ENCODE results near the gene FOXE1.

FOXE1 gene

GRCh38 chr9:97873882-97874281 lies 20.9 kb downstream of the FOXE1 start:
- TF ChIP-seq, protein P1, sequence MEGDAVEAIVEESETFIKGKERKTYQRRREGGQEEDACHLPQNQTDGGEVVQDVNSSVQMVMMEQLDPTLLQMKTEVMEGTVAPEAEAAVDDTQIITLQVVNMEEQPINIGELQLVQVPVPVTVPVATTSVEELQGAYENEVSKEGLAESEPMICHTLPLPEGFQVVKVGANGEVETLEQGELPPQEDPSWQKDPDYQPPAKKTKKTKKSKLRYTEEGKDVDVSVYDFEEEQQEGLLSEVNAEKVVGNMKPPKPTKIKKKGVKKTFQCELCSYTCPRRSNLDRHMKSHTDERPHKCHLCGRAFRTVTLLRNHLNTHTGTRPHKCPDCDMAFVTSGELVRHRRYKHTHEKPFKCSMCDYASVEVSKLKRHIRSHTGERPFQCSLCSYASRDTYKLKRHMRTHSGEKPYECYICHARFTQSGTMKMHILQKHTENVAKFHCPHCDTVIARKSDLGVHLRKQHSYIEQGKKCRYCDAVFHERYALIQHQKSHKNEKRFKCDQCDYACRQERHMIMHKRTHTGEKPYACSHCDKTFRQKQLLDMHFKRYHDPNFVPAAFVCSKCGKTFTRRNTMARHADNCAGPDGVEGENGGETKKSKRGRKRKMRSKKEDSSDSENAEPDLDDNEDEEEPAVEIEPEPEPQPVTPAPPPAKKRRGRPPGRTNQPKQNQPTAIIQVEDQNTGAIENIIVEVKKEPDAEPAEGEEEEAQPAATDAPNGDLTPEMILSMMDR (IDR thresholded peaks at IDR 0.05): no peak
- H3K4me3 ChIP-seq: no peak overlapping the region
- H3K27ac ChIP-seq: no peak overlapping the region
- DNase-seq (ENCODE audit: low spot score): no peak

DNA sequence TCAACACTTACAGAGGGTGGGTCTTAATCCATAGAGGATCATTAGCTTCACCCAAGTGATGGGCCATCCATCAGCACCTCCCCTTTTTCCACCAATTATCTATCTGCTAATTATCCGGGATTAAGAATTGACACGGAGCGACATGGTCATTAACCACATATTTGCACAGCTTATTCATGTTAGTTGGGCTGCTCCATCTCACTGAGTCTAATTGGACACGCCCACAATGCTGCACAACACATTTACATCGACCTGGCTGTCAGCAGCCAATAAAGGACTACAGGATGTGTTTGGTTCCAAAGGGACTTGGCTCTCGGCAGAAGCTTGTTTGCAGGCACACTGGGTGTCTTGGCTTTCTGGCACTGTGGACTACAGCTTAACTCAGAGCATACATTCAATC lies 21.6 kb downstream of the FOXE1 start:
- no peak for DNase-seq (ENCODE audit: low spot score)
- Histone ChIP-seq H3K27ac (no peak overlapping the region), H3K4me3 (no peak overlapping the region)
- TF ChIP-seq, protein P1 (IDR thresholded peaks at IDR 0.05): no peak

- TF ChIP-seq, protein P1 (IDR thresholded peaks at IDR 0.05): no peak
Observed at GRCh38 chr9:97875111-97875510, 22.1 kb downstream of the FOXE1 start.

DNA sequence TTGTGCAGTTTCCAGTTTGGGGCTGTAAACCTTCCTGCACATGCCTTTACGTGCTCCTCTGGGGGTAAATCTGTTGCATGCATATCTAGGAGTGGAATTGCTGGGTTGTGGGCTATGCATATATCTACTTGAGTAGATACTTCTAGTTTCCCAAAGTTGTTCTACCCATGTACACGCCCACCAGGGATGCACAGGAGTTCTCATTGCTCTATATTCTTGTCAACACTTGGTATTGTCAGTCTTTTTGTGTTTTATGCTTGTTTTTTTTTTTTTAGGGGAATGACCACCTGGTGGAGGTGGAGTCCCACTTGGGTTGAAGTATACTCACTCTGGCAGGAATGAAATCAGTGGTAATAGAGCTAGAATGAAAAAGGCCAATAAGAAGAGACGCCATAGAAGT lies 23.0 kb downstream of the FOXE1 start:
- H3K4me3 ChIP-seq: no peak overlapping the region
- TF ChIP-seq, protein P1 (IDR thresholded peaks at IDR 0.05): no peak
- H3K27ac ChIP-seq: no peak overlapping the region
- DNase-seq (ENCODE audit: low spot score): no peak

More at GRCh38 chr9:97875111-97875510, 22.1 kb downstream of the FOXE1 start:
- no peak for DNase-seq (ENCODE audit: low spot score)
- no peak overlapping the region for H3K27ac ChIP-seq
- H3K4me3 ChIP-seq: no peak overlapping the region

DNA sequence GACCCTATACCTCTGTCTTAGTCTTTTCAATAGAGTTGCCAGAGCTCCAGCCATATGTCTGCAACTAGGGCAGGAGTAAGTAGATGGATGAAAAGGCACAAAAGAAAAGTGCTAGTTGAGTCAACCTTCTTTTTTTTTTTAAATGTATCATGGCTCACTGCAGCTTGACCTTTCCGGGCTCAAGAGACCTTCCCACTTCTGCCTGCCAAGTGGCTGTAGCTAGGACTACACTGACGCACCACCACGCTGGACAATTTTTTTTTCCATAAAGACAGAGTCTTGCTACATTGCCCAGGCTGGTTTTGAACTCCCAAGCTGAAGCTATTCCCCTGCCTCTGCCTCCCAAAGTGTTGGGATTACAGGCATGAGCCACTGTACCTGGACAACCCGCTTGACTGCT lies 27.3 kb downstream of the FOXE1 start:
- Histone ChIP-seq H3K27ac (no peak overlapping the region), H3K4me3 (no peak overlapping the region)
- no peak for DNase-seq (ENCODE audit: low spot score)
- TF ChIP-seq, protein P1 (IDR thresholded peaks at IDR 0.05): no peak

GRCh38 chr9:97889941-97890887 lies 37.2 kb downstream of the FOXE1 start:
- TF ChIP-seq, protein P1 (IDR thresholded peaks at IDR 0.05): no peak
- Histone ChIP-seq H3K27ac (no peak overlapping the region), H3K4me3 (no peak overlapping the region)
- no peak for DNase-seq (ENCODE audit: low spot score)

- H3K4me3 ChIP-seq: no peak overlapping the region
- no peak for DNase-seq (ENCODE audit: low spot score)
- H3K27ac ChIP-seq: no peak overlapping the region
- TF ChIP-seq, protein P1 (IDR thresholded peaks at IDR 0.05): no peak
Observed at GRCh38 chr9:97891736-97892135, 38.7 kb downstream of the FOXE1 start.

Data from coronary artery (tissue), 2 donors.